Activated CD4-positive, alpha-beta T cell treated with anti-CD3 and anti-CD28 coated beads, Interleukin-2, Interleukin-6, amounts not matched to agents 100 ng/mL and 50 ng/mL, durations not matched to agents 16 hours and 8 hours (primary cell): ENCODE data around the gene DCAKD.

Experiments used
- DNase-seq: peaks from one replicate; pipeline ENCODE4 v3.0.0-alpha.2; 2020

The DCAKD gene

GRCh38 chr17:45051060-45051719 is at the start of gene DCAKD:
Gene DCAKD, minus strand, starts transcription at chr17:45051632. Its CDS starts 16,747 bp downstream, at chr17:45034885.
- peak; percentile 97 for DNase-seq

GRCh38 chr17:45098869-45099616 is 47.6 kb upstream of the DCAKD start:
- DNase-seq = peak; percentile 83

- no peak for DNase-seq
Measured at GRCh38 chr17:45098081-45098868, 46.8 kb upstream of the DCAKD start.

- no peak for DNase-seq
Measured at GRCh38 chr17:45096926-45097325, 45.5 kb upstream of the DCAKD start.

- DNase-seq = peak; percentile 14
Measured at GRCh38 chr17:45096141-45096540, 44.7 kb upstream of the DCAKD start.

GRCh38 chr17:45093444-45094110 is 42.1 kb upstream of the DCAKD start:
- no peak for DNase-seq

- no peak for DNase-seq
Measured at GRCh38 chr17:45092911-45093430, 41.5 kb upstream of the DCAKD start.

GRCh38 chr17:45091778-45092425 is 40.5 kb upstream of the DCAKD start:
- no peak for DNase-seq

GRCh38 chr17:45090711-45091110 is 39.3 kb upstream of the DCAKD start:
- no peak for DNase-seq

GRCh38 chr17:45088741-45089140 is 37.3 kb upstream of the DCAKD start:
- DNase-seq = no peak

GRCh38 chr17:45087978-45088377 is 36.5 kb upstream of the DCAKD start:
- DNase-seq = no peak

GRCh38 chr17:45087504-45087975 is 36.1 kb upstream of the DCAKD start:
- DNase-seq = no peak

- DNase-seq = no peak
Measured at GRCh38 chr17:45086865-45087503, 35.6 kb upstream of the DCAKD start.

GRCh38 chr17:45086391-45086790 is 35.0 kb upstream of the DCAKD start:
- no peak for DNase-seq

- no peak for DNase-seq
Measured at GRCh38 chr17:45081047-45081703, 29.7 kb upstream of the DCAKD start.

GRCh38 chr17:45077643-45078042 is 26.2 kb upstream of the DCAKD start:
- DNase-seq = peak; percentile 34

GRCh38 chr17:45073414-45074070 is 22.1 kb upstream of the DCAKD start:
- DNase-seq = no peak

GRCh38 chr17:45070809-45071208 is 19.4 kb upstream of the DCAKD start:
- DNase-seq = no peak

GRCh38 chr17:45070001-45070400 is 18.6 kb upstream of the DCAKD start:
- no peak for DNase-seq

GRCh38 chr17:45067637-45068036 is 16.2 kb upstream of the DCAKD start:
- no peak for DNase-seq

- DNase-seq = peak; percentile 44
Measured at GRCh38 chr17:45063198-45063597, 11.8 kb upstream of the DCAKD start.
